ENCODE data around the gene ABHD16A.

GRCh38 chr6:31712296-31712695, 9.2 kb upstream of the ABHD16A start:
- no peak for TF ChIP-seq CTCF (IDR thresholded peaks at IDR 0.05)
- TF ChIP-seq SIN3A (IDR thresholded peaks at IDR 0.05; ENCODE audit: borderline replicate concordance, insufficient read depth, low read depth, low read length), result no peak
- no peak for TF ChIP-seq POLR2AphosphoS5 (IDR thresholded peaks at IDR 0.05; ENCODE audit: low read depth, low read length)

Measured in Panc1 (cell line).